ENCODE data around the gene COPG2. TPM values are rescaled to one million over a fixed set of nuclear protein-coding genes. Genes with fewer than 3 reads are reported as not detected.

The COPG2 gene
- total RNA-seq, 1 experiment from 2014 or later: 13.9 TPM

DNA sequence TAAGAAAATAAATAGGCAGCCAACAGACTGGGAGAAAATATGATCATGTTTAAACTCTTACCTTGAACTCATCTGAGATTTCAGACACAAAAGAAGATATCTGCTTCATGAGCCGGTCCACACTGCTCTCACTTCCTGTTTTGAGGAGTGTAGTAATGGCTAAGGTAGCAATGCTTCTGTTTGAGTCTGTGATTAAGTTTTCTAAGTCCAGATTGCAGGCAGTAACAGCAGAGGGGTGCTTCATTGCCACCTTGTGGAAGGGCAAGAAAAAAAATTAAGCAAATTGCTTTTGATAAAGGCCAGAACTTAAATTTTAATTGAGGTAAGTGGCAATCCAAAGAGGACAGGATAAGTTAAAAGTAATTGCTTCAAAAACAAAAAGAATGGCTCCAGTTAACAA is 107.6 kb downstream of the COPG2 start:
- H3K4me1 ChIP-seq: no peaks in the 10 kb centered on the region
- H3K4me3 Mint-ChIP-seq (ENCODE audit: unreplicated experiment): no peak overlapping the region
- no peaks in the 10 kb centered on the region for H3K36me3 Mint-ChIP-seq (ENCODE audit: insufficient read depth, unreplicated experiment)
- H3K4me1 Mint-ChIP-seq (ENCODE audit: low read depth, unreplicated experiment): no peaks in the 10 kb centered on the region
- ChIA-PET CTCF (no interaction called here), POLR2A (no interaction called here)
- no peaks in the 10 kb centered on the region for H3K27me3 Mint-ChIP-seq (ENCODE audit: insufficient read depth, unreplicated experiment)
- no peak overlapping the region for H3K4me3 ChIP-seq (ENCODE audit: low read depth, low read length)
- peaks cover 11% of the 10 kb centered on the region for H3K9me3 Mint-ChIP-seq (ENCODE audit: unreplicated experiment)
- H3K27ac Mint-ChIP-seq (ENCODE audit: unreplicated experiment): no peak overlapping the region
- peak in 1 of 2 experiments; percentile 25 for DNase-seq
- intact Hi-C loops (cut with micrococcal nuclease; ENCODE audit: unreplicated experiment): loop anchor here (1.0 to 2.0 kb wide), 2 partner anchors 319 to 488 kb away; no protein-coding TSS in a partner anchor
- no peaks in the 10 kb centered on the region for H3K9me3 ChIP-seq
- no peaks in the 10 kb centered on the region for H3K27me3 ChIP-seq (replicated peaks; ENCODE audit: control insufficient read depth, insufficient read depth, low read length)
- no TSS peak for BruUV-seq (replicated peaks)
- no peaks in the 10 kb centered on the region for H3K36me3 ChIP-seq (ENCODE audit: control insufficient read depth, insufficient read depth, low read length)
- TF ChIP-seq, protein P1, sequence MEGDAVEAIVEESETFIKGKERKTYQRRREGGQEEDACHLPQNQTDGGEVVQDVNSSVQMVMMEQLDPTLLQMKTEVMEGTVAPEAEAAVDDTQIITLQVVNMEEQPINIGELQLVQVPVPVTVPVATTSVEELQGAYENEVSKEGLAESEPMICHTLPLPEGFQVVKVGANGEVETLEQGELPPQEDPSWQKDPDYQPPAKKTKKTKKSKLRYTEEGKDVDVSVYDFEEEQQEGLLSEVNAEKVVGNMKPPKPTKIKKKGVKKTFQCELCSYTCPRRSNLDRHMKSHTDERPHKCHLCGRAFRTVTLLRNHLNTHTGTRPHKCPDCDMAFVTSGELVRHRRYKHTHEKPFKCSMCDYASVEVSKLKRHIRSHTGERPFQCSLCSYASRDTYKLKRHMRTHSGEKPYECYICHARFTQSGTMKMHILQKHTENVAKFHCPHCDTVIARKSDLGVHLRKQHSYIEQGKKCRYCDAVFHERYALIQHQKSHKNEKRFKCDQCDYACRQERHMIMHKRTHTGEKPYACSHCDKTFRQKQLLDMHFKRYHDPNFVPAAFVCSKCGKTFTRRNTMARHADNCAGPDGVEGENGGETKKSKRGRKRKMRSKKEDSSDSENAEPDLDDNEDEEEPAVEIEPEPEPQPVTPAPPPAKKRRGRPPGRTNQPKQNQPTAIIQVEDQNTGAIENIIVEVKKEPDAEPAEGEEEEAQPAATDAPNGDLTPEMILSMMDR (IDR thresholded peaks at IDR 0.05; ENCODE audit: insufficient read depth in 1 of 2, low read depth in 1 of 2, low read length in 1 of 2, severe bottlenecking in 1 of 2, unreplicated experiment in 1 of 2): peak in 1 of 2 experiments; percentile 43

DNA sequence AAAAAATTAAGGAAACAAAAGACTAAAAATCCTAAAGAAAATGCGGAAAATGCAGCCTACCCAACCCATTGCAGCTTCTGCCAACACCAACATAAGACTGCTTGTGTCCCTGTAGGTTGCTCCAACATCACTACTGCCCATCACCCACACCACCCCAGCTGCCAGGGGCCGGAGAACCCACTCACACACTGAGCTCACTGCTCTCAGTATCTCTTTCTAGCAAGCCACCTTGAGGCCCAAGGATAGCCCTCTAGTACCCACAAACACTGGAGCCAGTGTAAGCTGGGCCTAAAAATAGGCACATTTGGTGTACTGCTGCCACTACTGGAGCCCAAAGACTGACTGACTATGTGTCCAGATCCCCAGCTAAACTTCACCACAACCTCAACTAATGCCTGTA is 109.4 kb downstream of the COPG2 start:
- Histone ChIP-seq H3K4me3 (ENCODE audit: low read depth, low read length) (no peak overlapping the region), H3K27me3 (replicated peaks; ENCODE audit: control insufficient read depth, insufficient read depth, low read length) (no peaks in the 10 kb centered on the region), H3K4me1 (no peaks in the 10 kb centered on the region), H3K36me3 (ENCODE audit: control insufficient read depth, insufficient read depth, low read length) (no peaks in the 10 kb centered on the region), H3K9me3 (no peaks in the 10 kb centered on the region)
- intact Hi-C loops (cut with micrococcal nuclease; ENCODE audit: unreplicated experiment): no loop called here
- ChIA-PET POLR2A (no interaction called here), CTCF (no interaction called here)
- Mint-ChIP-seq H3K4me3 (ENCODE audit: unreplicated experiment) (no peak overlapping the region), H3K36me3 (ENCODE audit: insufficient read depth, unreplicated experiment) (no peaks in the 10 kb centered on the region), H3K27ac (ENCODE audit: unreplicated experiment) (no peak overlapping the region), H3K27me3 (ENCODE audit: insufficient read depth, unreplicated experiment) (no peaks in the 10 kb centered on the region), H3K9me3 (ENCODE audit: unreplicated experiment) (no peaks in the 10 kb centered on the region), H3K4me1 (ENCODE audit: low read depth, unreplicated experiment) (no peaks in the 10 kb centered on the region)
- no TSS peak for BruUV-seq (replicated peaks)
- no peak for DNase-seq
- TF ChIP-seq, protein P1 (IDR thresholded peaks at IDR 0.05; ENCODE audit: insufficient read depth in 1 of 2, low read depth in 1 of 2, low read length in 1 of 2, severe bottlenecking in 1 of 2, unreplicated experiment in 1 of 2): no peak

DNA sequence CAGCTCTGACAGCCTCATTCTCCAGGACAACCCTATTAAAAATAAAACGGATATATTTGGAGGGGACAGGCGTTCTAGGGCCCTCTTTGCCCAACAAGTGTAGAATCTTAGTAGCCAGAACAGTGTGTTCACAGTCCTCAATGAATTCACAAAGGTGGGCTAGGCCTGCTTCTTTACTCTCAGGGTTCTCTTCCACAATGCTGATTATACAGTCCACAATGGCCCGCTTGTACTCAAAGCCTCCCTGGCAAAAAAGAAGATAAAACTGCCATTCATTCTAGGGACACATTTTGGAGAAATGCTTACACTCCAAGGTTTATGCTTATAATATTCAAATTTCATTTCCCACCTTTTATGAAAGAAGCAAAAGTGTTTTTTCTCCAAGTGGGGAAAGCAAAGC is 114.1 kb downstream of the COPG2 start:
- Mint-ChIP-seq H3K27me3 (ENCODE audit: insufficient read depth, unreplicated experiment) (no peaks in the 10 kb centered on the region), H3K36me3 (ENCODE audit: insufficient read depth, unreplicated experiment) (no peaks in the 10 kb centered on the region), H3K9me3 (ENCODE audit: unreplicated experiment) (no peaks in the 10 kb centered on the region), H3K27ac (ENCODE audit: unreplicated experiment) (no peak overlapping the region), H3K4me1 (ENCODE audit: low read depth, unreplicated experiment) (no peaks in the 10 kb centered on the region), H3K4me3 (ENCODE audit: unreplicated experiment) (no peak overlapping the region)
- no peak overlapping the region for H3K4me3 ChIP-seq (ENCODE audit: low read depth, low read length)
- POLR2A ChIA-PET: no interaction called here
- H3K36me3 ChIP-seq (ENCODE audit: control insufficient read depth, insufficient read depth, low read length): no peaks in the 10 kb centered on the region
- CTCF ChIA-PET: no interaction called here
- H3K9me3 ChIP-seq: no peaks in the 10 kb centered on the region
- BruUV-seq (replicated peaks): no TSS peak
- no peak for DNase-seq
- H3K4me1 ChIP-seq: no peaks in the 10 kb centered on the region
- TF ChIP-seq, protein P1 (IDR thresholded peaks at IDR 0.05; ENCODE audit: insufficient read depth in 1 of 2, low read depth in 1 of 2, low read length in 1 of 2, severe bottlenecking in 1 of 2, unreplicated experiment in 1 of 2): no peak
- no peaks in the 10 kb centered on the region for H3K27me3 ChIP-seq (replicated peaks; ENCODE audit: control insufficient read depth, insufficient read depth, low read length)
- intact Hi-C loops (cut with micrococcal nuclease; ENCODE audit: unreplicated experiment): no loop called here

All from Caco-2 (cell line).